NCI-H510A treated with DMSO at 0.1 percent for 48 hours (cell line): ENCODE results near the gene HP1BP3.
"Not testable (repeated sequence)": the region's sequence is repeated elsewhere in the genome, so short reads cannot be mapped to it uniquely, and the experiment has no call there.

ENCODE experiments used
- DNase-seq: peaks from one replicate; lab custom pipeline; 2025; lab: John Stamatoyannopoulos, UW

Gene HP1BP3

GRCh38 chr1:20727746-20728316 is 59.3 kb downstream of the HP1BP3 start:
- no peak for DNase-seq

DNA sequence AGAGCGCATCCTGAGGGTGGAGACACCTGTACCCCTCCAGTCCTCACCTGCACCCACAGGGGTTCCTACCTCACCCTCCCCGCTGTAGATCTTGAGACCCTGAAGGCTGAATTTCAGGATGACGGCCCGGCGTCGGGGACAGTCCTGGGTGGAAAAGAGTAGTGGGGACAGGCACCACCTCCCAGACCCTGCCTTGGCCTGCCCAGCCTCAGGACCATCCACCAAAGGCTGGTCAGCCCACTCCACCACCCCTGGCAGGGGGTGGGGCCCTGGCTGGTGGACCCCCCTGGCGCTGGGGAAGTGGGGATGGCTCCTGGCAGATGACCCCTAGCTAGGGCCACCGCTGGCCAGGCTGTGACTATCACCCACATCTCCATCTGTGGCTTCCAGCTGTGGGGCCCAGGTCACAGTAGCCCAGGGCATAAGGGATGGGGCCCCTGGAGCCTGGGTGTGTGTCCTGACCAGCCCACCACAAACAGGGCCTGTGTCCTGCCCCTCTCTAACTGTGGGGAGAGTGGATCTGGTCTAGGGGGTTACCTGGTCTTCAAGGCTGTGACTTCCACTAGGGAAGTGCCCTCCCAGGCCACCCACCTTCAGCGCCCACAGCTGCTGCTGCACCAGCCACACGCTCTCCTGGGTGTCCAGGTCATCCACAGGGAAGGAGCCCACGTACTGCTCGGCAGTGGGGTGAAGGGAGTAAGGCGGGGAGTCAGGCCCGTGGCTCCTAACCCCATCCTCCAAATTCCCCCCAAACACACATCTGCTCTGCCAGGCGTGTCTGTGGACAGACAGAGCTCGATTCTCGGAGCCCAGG is 60.0 kb downstream of the HP1BP3 start:
- DNase-seq = no peak

- DNase-seq = no peak
Measured at GRCh38 chr1:20726118-20726911, 60.8 kb downstream of the HP1BP3 start.

- no peak for DNase-seq
Measured at GRCh38 chr1:20725189-20726117, 61.7 kb downstream of the HP1BP3 start.

GRCh38 chr1:20724364-20725188 is 62.5 kb downstream of the HP1BP3 start:
- no peak for DNase-seq

GRCh38 chr1:20723537-20724363 is 63.4 kb downstream of the HP1BP3 start:
- no peak for DNase-seq

DNA sequence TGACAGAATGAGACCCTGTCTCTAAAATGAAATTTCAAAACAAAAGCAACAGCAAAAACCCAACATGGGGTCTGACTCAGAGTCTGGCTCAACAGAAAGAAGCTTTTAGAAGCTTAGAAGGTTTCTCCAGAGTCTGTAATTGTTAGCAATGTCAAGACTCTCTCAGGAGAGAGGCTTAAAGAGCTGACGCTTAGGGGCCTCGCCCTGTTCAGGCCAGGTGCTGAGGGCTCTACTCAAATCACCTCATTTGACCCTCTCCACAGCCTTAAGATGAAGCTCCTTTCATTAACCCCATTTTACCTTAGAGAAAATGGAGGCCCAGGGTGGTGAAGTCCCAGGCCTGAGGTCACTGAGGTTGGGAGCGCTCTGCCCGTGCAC is 64.0 kb downstream of the HP1BP3 start:
- no peak for DNase-seq

DNA sequence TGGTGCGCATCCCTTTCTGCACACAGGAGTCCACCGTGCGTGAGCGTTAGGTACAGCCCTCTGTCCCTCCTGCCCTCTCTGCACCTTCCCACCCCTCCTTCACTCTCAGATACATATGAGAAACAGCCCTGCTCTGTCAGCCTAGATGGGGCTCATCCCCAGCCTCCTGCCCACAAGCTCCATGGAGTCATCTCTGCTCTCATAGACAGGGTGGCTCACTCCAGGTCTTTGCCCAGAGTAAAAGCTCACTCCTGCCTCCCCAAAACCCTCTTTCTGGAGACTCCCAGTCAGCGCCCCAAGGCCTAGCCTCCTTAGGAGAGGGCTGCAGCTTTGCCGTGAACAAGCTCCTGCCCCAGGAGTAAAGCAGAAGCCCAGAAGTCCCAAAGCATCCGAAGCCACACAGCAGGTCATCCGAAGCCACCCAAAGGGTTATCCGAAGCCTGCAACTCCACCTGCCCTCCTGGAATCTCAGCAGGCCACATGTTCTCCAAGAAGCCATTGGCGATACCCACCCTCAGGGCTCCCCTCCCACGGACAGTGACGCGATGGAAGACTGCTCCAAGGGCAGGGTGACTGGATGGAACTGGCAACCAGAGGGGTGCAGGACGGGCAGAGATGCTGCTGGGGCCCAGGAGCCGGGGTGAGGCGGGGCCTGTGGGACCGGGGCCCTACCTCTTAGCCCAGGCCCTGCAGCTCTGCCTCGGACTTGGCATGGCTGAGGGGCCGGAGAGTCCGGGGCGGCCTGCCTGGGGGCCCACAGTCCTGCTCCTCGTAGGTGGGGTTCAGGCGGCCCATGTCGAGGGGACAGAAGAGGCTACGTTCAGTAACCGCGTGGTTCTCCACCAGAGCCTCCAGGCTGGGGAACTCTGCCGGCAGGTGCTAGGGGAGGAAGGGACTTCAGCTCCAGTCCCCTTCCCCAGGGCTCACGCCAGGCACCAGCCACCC is 65.7 kb downstream of the HP1BP3 start:
- DNase-seq = no peak

GRCh38 chr1:20720631-20721091 is 66.4 kb downstream of the HP1BP3 start:
- DNase-seq = no peak

DNA sequence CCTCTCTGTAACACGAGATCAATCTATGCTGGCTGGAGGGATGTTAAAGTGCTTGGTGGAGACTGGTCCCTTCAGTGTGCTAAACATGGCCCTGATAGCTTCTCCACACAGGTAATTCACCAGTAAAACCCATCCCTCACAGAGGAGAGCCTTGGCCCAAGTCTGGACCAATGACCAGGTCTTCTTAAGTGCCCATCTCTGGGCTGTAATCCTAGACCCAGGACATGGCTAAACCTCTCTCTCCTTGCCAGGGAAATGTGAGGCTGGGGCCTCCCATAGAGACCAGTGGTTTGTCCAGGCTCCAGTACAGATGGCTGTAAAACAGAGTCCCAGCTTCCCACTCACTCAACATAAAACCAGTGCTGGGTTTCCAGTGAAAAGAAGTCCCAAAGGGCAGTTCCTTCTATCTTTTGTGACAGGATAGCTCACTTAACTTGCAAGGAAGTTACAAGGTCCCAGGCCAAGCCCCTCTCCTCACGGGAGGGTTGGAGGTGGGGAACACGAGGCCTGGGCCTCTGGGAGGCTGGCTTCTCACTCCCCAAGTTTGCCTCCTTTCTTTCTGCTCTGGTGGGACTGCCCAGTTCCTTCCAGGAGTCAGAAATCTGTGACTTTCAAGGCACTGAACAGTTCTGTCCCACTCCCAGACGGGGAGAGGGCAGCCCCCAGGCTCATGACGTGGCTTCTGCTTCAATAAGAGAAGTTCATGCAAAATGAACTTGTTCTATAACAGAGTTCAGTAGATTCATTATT is 67.1 kb downstream of the HP1BP3 start:
- no peak for DNase-seq

DNA sequence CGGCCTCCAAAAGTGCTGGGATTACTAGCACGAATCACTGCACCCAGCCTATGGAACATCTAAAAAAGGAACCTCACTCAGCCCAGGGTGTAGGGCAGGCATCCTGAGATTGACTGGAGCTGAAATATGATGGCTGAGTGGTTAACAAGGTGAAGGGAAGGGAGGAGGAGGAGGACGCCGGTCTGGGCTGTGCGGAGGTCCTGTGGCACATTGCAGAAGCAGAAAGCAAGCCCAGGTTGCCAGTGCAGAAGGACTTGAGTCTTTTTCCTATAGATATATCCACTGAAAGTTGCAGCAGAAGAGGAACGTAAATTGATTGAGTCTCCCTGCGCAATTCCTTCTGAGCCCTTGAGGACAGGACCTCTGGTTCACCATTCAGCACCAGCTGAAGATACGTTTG is 67.8 kb downstream of the HP1BP3 start:
- DNase-seq = no peak

- DNase-seq = not testable (repeated sequence)
Measured at GRCh38 chr1:20718343-20718882, 68.7 kb downstream of the HP1BP3 start.

DNA sequence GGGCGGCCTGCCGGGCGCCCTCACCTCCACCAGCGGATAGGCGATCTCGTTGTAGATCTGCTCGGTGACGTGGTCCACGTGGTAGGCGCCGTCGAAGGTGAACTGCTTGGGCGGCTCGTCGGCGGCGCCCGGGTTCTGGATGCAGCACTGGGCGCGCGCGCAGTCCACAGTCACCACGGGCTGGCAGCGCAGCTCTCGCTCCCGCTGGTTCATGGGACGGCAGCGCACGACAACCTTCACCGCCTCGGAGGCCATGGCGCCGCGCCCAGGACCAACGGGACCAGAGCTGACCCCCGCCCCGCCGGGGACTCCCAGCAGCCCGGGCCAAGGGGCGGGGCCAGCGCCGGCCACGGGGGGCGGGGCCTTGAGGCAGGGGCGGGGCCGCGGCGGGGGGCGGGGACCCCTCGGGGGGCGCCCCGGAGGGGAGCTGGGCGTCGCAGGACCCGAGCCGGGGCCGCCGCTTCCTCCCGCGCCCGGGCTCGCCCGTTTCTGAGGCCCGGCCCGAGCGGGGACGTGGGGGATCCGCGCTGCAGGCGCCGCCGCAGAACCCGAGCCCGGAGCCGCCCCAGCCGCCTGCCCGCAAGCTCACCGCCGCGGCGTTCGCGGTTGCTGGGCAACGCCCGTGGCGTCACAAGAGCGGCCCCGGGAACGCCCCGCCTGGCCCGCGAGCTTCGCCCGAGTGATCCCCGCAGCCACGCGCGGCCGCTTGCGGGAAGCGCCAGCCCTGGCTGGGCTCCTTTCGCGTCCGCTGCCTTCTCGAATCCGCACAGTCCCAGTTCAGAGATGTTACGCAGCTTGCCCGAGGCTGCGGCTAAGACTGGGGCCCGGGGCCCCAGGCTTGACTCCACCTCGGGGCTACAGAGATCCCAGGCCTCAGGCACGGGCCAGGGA is 69.4 kb downstream of the HP1BP3 start, which contains the start of gene KIF17:
Gene KIF17 (minus strand): TSS at position 556 of the 891 bp plus-strand sequence. CDS start 301 bp downstream, at position 255.
- peak; percentile 65 for DNase-seq

GRCh38 chr1:20716232-20716631 is 70.9 kb downstream of the HP1BP3 start:
- no peak for DNase-seq

DNA sequence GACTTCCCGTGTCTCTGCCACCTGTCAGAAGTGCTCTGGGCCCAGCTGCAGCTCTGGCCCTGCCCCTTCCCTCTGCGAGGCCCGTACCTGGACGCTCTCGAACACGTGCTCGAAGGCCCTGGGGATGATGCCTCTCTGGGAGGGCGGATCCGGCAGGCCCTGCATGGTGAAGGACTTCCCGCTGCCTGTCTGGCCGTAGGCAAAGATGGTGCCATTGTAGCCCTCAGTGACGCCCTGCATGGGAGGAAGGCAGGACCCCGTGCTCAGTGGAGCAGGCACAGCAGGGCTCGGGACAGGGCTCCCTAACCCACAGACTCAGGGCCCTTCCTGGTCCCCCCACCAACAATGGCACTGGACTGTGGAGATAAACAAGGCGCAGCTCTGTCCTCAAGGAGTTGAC is 71.7 kb downstream of the HP1BP3 start:
- DNase-seq = no peak

DNA sequence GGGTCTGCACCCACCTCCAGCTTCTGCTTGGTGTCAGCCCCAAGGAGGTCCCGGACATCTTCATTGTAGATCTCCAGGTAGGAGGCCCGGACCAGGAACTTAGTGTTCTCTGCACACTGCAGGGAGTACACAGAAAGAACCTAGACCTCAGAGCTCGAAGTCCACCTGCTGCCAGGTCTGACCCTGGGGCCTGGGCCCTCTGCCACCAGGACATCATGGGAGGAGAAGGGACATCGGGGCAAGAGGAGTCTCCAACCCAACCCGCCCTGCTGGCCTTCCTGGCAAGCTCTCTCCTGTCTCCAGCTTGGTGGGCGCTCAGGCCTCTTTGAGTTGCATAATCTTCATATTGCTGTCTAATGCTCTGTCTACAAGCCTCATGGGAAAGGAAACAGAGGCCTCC is 73.7 kb downstream of the HP1BP3 start:
- no peak for DNase-seq

GRCh38 chr1:20712215-20712577 is 74.9 kb downstream of the HP1BP3 start:
- DNase-seq = no peak
